HG03520 (cell line): ENCODE data around the gene NISCH.

Experiments
- ATAC-seq: cut with Tn5 transposase; IDR thresholded peaks from one replicate; pipeline ENCODE4 v1.9.1; 2021; ENCODE audit warnings: mild to moderate bottlenecking, moderate library complexity; ENCODE audit not compliant: unreplicated experiment

NISCH gene

DNA sequence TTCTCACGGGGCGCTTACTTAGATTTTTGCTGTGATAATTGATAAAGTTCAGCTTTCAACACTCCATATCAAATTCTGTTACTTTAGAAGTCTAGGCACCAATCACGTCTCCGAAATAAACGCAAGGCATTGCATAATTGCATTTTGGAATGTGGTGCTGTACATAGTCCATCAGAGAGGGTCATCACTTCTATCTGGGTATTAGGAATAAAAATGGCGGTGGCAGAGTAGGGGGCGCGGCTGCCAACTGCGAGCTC lies 80.6 kb downstream of the NISCH start:
- ATAC-seq: no peak

DNA sequence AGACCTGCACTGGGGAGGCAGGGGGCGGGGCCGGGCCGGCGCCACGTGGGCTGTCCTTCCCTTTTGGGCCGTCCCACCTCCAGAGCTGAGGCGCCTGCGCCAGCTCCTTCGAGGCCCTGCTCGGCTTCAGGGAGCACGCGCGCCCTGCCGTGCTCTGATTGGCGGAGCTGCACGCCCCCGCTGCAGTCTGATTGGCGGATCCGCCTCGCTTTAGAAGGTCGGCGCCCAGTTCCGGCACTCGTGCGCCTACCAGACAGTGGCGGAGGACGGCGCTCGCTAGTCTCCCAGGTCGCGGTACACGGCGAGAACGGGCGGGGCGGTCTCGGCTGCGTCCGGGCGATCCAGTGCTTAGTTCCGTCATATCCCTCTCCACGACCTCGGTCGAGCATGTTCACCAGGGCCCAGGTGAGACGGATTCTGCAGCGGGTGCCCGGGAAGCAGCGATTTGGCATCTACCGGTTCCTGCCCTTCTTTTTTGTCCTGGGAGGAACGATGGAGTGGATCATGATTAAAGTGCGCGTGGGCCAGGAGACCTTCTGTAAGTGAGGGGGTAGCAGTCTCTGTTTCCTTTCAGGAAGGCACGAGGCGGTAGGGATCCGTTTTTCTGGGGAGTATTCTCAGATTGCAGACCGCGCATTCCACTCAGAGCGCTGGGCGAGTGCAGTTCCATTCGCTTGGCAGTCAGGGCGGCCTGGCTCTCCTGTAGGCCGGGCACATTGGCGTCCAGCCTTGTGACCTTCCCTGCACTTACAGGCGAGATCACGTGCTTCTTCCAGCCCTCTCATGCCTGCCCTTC lies 81.2 kb downstream of the NISCH start, which contains the start of gene UQCC5:
Gene UQCC5, plus strand, starts transcription at position 237 of the 796 bp plus-strand sequence. Its CDS starts 151 bp downstream, at position 388.
- ATAC-seq: peak; percentile 79

DNA sequence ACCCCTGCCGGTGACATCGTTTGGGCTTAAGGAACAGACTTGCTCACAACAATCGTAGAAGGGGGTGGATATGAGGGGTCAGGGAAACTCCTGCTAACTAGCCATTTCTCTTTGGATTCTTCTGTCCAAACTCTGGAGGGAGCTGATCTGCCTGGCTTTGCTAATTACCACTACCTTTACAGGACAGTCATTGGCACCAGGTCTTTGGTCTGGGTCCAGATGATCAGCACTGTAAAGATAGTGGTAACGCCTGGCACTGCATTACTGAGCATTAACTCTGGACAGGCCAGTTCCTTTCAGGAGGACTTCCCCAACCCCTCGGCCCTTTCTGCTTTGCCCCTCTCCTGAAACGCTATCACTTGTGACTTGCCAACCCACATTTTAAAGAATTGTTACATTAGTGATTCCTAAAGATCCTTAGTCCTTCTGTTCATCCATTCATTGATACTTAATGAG lies 81.8 kb downstream of the NISCH start:
- no peak for ATAC-seq

DNA sequence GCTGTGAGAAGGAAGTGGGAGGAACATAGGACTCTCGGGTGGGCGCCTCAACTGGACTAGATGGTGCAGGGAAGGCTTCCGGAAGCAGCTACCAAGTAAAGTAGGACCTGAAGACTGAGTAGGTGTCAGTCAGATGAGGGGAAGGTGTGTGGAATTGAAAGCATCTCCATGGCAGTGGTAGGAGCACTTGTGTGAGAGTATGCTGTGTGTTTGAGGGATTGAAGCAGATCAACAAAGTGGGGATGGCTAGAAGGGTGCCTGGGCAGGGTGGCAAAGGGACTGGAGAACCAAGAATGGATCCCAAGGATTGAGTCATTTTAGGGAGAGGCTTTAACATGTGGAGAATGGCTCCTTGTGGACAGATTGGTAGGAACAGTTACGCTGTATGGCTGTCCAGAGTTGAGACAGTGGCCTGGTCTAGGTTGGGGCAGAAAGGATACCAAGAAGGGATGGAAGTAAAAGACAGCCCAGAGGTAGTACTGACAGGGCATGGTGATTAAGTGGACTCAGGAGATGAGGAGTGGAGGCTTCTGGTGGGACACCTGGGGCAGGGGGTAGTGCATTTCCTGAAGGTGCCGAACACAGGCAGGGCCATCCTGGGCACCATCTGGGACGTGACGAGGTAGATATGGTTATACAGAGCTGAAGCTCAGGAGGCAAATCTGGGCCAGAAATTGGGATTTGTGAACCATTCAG lies 82.5 kb downstream of the NISCH start:
- ATAC-seq: no peak

DNA sequence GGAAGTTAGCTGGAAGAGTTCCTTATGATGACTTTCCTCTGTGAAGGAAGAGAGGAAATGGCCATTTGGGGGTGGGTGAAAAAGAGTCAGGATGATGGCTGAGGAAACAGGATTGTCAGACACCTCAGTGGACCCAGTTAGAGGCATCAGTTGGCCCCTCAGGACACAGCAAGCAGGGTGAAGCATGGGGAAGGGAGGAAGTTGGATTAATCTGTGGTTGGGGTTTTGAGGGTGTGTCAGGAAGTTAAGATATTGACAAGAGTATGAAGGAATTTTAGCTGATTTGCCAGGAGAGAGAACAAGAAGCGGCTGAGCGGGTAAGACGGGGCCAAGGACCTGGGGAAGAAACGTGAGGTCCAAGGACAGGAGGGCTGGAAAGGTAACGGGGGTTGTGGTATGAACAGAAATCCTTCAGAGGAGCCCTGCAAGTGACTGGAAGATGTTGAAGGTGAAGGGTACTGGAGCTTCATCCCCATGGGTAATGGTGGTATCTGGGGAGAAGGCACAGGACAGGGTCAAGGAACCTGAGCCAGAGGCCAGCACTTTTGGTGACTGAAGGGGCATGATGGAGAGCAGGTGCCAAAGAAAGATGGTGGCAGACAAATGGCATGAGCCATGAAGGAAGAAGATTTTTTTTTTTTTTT lies 83.7 kb downstream of the NISCH start:
- no peak for ATAC-seq

DNA sequence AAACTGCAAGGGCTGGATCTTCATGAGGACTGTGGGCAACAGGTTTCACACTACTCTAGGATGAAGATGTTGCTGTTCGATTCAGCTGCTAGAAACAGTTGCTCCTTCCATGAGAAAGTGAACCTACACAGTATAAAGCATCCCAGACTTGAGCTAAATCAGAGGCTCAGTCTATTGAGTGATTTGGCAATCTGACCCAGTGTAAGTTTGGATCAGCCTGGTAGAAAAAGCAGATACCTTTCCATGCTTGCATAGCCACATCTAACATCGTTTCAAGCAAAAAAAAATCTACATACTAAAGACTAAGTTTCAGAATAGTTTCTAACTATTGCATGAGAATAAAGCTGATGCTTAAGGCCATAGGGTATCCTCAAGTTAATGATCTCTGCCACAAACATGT lies 85.6 kb downstream of the NISCH start:
- ATAC-seq: no peak
